Measurements from ENCODE around the gene CTCFL. TPM values are rescaled to one million over a fixed set of nuclear protein-coding genes. Genes with fewer than 3 reads are reported as not detected.
A peak's percentile ranks its signal among the peaks of the same experiment; 100 is the strongest.

The CTCFL gene
- total and polyA plus RNA-seq, 10 donors, result 0.23 to 0.45 (median 0.26) TPM; not detected in 7

- Histone ChIP-seq H3K27ac (peak overlapping the region in 1 of 8 donors; percentile 89), H3K4me3 (no peak overlapping the region), H3K36me3 (no peaks in the 10 kb centered on the region), H3K27me3 (replicated peaks in 1 of 7) (no peaks in the 10 kb centered on the region), H3K9me3 (peaks cover 0 to 6% (median 0%) of the 10 kb centered on the region in 8 donors), H3K4me1 (peaks cover 22 to 54% (median 38%) of the 10 kb centered on the region in 6 donors)
- no peak for DNase-seq
- intact Hi-C loops (cut with DNase I; ENCODE audit: low total_unique reads), result no loop called here
- 85 to 93% (median 91%) methylated on average over 9 of the region's 9 CpGs for WGBS, 5 donors
- TF ChIP-seq POLR2A (IDR thresholded peaks at IDR 0.05), result no peak
- TF ChIP-seq POLR2AphosphoS5 (IDR thresholded peaks at IDR 0.05), result no peak
- TF ChIP-seq, protein P1, sequence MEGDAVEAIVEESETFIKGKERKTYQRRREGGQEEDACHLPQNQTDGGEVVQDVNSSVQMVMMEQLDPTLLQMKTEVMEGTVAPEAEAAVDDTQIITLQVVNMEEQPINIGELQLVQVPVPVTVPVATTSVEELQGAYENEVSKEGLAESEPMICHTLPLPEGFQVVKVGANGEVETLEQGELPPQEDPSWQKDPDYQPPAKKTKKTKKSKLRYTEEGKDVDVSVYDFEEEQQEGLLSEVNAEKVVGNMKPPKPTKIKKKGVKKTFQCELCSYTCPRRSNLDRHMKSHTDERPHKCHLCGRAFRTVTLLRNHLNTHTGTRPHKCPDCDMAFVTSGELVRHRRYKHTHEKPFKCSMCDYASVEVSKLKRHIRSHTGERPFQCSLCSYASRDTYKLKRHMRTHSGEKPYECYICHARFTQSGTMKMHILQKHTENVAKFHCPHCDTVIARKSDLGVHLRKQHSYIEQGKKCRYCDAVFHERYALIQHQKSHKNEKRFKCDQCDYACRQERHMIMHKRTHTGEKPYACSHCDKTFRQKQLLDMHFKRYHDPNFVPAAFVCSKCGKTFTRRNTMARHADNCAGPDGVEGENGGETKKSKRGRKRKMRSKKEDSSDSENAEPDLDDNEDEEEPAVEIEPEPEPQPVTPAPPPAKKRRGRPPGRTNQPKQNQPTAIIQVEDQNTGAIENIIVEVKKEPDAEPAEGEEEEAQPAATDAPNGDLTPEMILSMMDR (IDR thresholded peaks at IDR 0.05 in 8 of 11, conservative IDR thresholded peaks at IDR 0.05 in 3 of 11), result no peak
Observed at GRCh38 chr20:57448764-57449354, 76.1 kb downstream of the CTCFL start.

Other genes starting within 250 kb of the CTCFL start
- not detected for gene SPO11, start 195.3 kb downstream of the CTCFL start, total RNA-seq
- gene SPO11, start 195.3 kb downstream of the CTCFL start, polyA plus RNA-seq, result not detected
- gene RAE1, start 173.9 kb downstream of the CTCFL start, total RNA-seq, result 10 to 100 TPM; 22.0 to 41.3 (median 24.2) TPM
- 10 to 100 TPM; 16.2 to 20.2 (median 16.7) TPM for gene RAE1, start 173.9 kb downstream of the CTCFL start, polyA plus RNA-seq
- 100 to 1,000 TPM in 1 of 7 donors, 10 to 100 TPM in 6; 49.2 to 120 (median 61.6) TPM for gene RBM38, start 133.7 kb downstream of the CTCFL start, total RNA-seq
- gene RBM38, start 133.7 kb downstream of the CTCFL start, polyA plus RNA-seq, result 10 to 100 TPM; 48.6 to 87.8 (median 81.2) TPM
- gene PCK1, start 36.0 kb upstream of the CTCFL start, total RNA-seq, result under 1 TPM in 4 of 7 donors, not detected in 3; 0.17 to 0.67 (median 0.41) TPM
- gene PCK1, start 36.0 kb upstream of the CTCFL start, polyA plus RNA-seq, result under 1 TPM; 0.04 to 0.13 (median 0.05) TPM
- gene ZBP1, start 95.3 kb upstream of the CTCFL start, total RNA-seq, result 10 to 100 TPM; 11.7 to 28.4 (median 20.9) TPM
- 10 to 100 TPM in 1 of 3 donors, 1 to 10 TPM in 2; 8.6 to 11.2 (median 9.8) TPM for gene ZBP1, start 95.3 kb upstream of the CTCFL start, polyA plus RNA-seq
- gene PMEPA1, start 184.9 kb upstream of the CTCFL start, total RNA-seq, result 10 to 100 TPM in 5 of 7 donors, 1 to 10 TPM in 2; 7.3 to 15.7 (median 10.9) TPM
- 1 to 10 TPM; 4.8 to 7.9 (median 6.7) TPM for gene PMEPA1, start 184.9 kb upstream of the CTCFL start, polyA plus RNA-seq

Data from spleen (tissue), 11 donors.